CD14-positive monocyte (primary cell): ENCODE results near the gene GCNA. TPM values are rescaled to one million over a fixed set of nuclear protein-coding genes. Genes with fewer than 3 reads are reported as not detected.

Experiments used
- DNase-seq, 3 donors: peaks; one replicate each; pipeline ENCODE4 v3.0.0-alpha.2; 2011 to 2022
- H2AFZ ChIP-seq: 2 replicates; pipeline ENCODE4 v1.6.0; 2012; ENCODE audit warnings: mild to moderate bottlenecking, low read depth, low read length, inconsistent platforms; ENCODE audit not compliant: insufficient read depth, poor library complexity, severe bottlenecking
- H3K27ac ChIP-seq, 2 donors: 1 replicate in 1 of 2; 2 replicates in 1 of 2; pipeline ENCODE4 v1.5.1; 2012 to 2013; ENCODE audit warnings: low read length in 2 of 2, control low read depth in 1 of 2, inconsistent platforms in 1 of 2, low read depth in 1 of 2, mild to moderate bottlenecking in 1 of 2
- H3K27me3 ChIP-seq, 2 donors: one replicate each; pipeline versions ENCODE4 v1.6.0 to v1.6.1; 2011 to 2013; ENCODE audit warnings: low read length in 2 of 2; ENCODE audit not compliant: control insufficient read depth in 2 of 2, insufficient read depth in 2 of 2
- H3K36me3 ChIP-seq, 2 donors: replicated peaks in 1 of 2; 1 replicate in 1 of 2; 2 replicates in 1 of 2; pipeline versions ENCODE4 v1.5.1 to v1.6.1; 2012 to 2013; ENCODE audit warnings: low read length in 2 of 2, control low read depth in 1 of 2, inconsistent platforms in 1 of 2, mild to moderate bottlenecking in 1 of 2; ENCODE audit not compliant: insufficient read depth in 2 of 2, control insufficient read depth in 1 of 2
- H3K4me1 ChIP-seq, 2 donors: 1 replicate in 1 of 2; 2 replicates in 1 of 2; pipeline versions ENCODE4 v1.5.1 to v1.6.1; 2012 to 2013; ENCODE audit warnings: low read length in 2 of 2, control low read depth in 1 of 2, inconsistent platforms in 1 of 2, mild to moderate bottlenecking in 1 of 2, moderate library complexity in 1 of 2; ENCODE audit not compliant: insufficient read depth in 2 of 2, control insufficient read depth in 1 of 2
- H3K4me2 ChIP-seq: replicated peaks from 2 replicates; pipeline ENCODE3; 2012; ENCODE audit warnings: low read length, moderate library complexity, mild to moderate bottlenecking; ENCODE audit not compliant: poor library complexity, severe bottlenecking; ENCODE audit errors: extremely low read depth
- H3K4me3 ChIP-seq, 3 experiments: fragments of 200-600 bp in 1 of 3; sonication (generic) in 1 of 3; replicated peaks in 1 of 3; 1 replicate in 2 of 3; 2 replicates in 1 of 3; pipeline ENCODE4 v1.5.1; 2011 to 2013; ENCODE audit warnings: low read length in 3 of 3, mild to moderate bottlenecking in 3 of 3, control low read depth in 2 of 3, low read depth in 2 of 3, inconsistent platforms in 1 of 3, moderate library complexity in 1 of 3
- H3K79me2 ChIP-seq: 2 replicates; pipeline ENCODE4 v1.6.0; 2012; ENCODE audit warnings: mild to moderate bottlenecking, control low read depth, inconsistent platforms, low read length, moderate library complexity; ENCODE audit not compliant: insufficient read depth
- H3K9ac ChIP-seq: 2 replicates; pipeline ENCODE4 v1.6.0; 2017; ENCODE audit warnings: low read length, mild to moderate bottlenecking; ENCODE audit not compliant: insufficient read depth, poor library complexity, severe bottlenecking
- H3K9me3 ChIP-seq, 2 donors: replicated peaks in 1 of 2; 1 replicate in 1 of 2; 2 replicates in 1 of 2; pipeline versions ENCODE4 v1.5.1 to v1.6.1; 2012 to 2013; ENCODE audit warnings: low read length in 2 of 2, control low read depth in 1 of 2; ENCODE audit not compliant: control insufficient read depth in 1 of 2, insufficient read depth in 1 of 2
- H4K20me1 ChIP-seq: 2 replicates; pipeline ENCODE4 v1.6.0; 2012; ENCODE audit warnings: mild to moderate bottlenecking, low read length, control low read depth, moderate library complexity; ENCODE audit not compliant: insufficient read depth
- H3K27ac Mint-ChIP-seq, 7 donors: one replicate each; pipeline ENCODE4 v1.8.0; 2020; ENCODE audit warnings: mild to moderate bottlenecking in 7 of 7, mixed read lengths in 7 of 7, moderate library complexity in 6 of 7, inconsistent platforms in 2 of 7
- H3K27me3 Mint-ChIP-seq, 3 donors: one replicate each; pipeline ENCODE4 v1.8.0; 2021 to 2022; ENCODE audit warnings: low read depth in 3 of 3, mild to moderate bottlenecking in 3 of 3, mixed read lengths in 3 of 3, moderate library complexity in 3 of 3, inconsistent platforms in 1 of 3
- H3K36me3 Mint-ChIP-seq, 2 donors: one replicate each; pipeline ENCODE4 v1.8.0; 2020; ENCODE audit warnings: mixed read lengths in 2 of 2, inconsistent platforms in 1 of 2, mild to moderate bottlenecking in 1 of 2
- H3K4me1 Mint-ChIP-seq: one replicate; pipeline ENCODE4 v1.8.0; 2020; ENCODE audit warnings: mild to moderate bottlenecking, mixed read lengths
- H3K4me3 Mint-ChIP-seq, 2 donors: one replicate each; pipeline ENCODE4 v1.8.0; 2020; ENCODE audit warnings: mild to moderate bottlenecking in 2 of 2, mixed read lengths in 2 of 2, moderate library complexity in 1 of 2
- H3K9me3 Mint-ChIP-seq, 7 donors: one replicate each; pipeline ENCODE4 v1.8.0; 2020 to 2022; ENCODE audit warnings: mixed read lengths in 7 of 7, mild to moderate bottlenecking in 6 of 7, moderate library complexity in 6 of 7, inconsistent platforms in 2 of 7
- WGBS: methylation state at CpG from one replicate; pipeline ENCODE4 v1.1.5; 2013; ENCODE audit warnings: missing lambda C conversion rate; ENCODE audit not compliant: insufficient coverage; 5-methylcytosine and 5-hydroxymethylcytosine counted together
- intact Hi-C, 2 donors: fragments of 100-400 bp; cut with micrococcal nuclease; formaldehyde crosslinking; loops; one replicate each; pipeline versions ENCODE4 v1.15.0 to v1.15.1; 2023
- polyA plus RNA-seq, 3 donors: library from polyadenylated mRNA; depleted of rRNA in 1 of 3; unstranded in 2 of 3; stranded (reverse) in 1 of 3; fragments of 300-500 nt in 2 of 3; fragments of >200 nt in 1 of 3; fragmentation: Illumina TruSeq in 2 of 3; gene quantifications; 1 replicate in 2 of 3; 2 replicates in 1 of 3; pipeline ENCODE4 v1.2.3, GENCODE V29; 2012 to 2021
- TF ChIP-seq, protein P1 (sequence below): fragments of 200-600 bp; IDR thresholded peaks from one replicate; pipeline ENCODE4 v1.8.0; 2022; ENCODE audit warnings: antibody characterized with exemption, mild to moderate bottlenecking

Gene GCNA
- polyA plus RNA-seq, 3 donors = 0.26 to 4.7 (median 0.27) TPM

DNA sequence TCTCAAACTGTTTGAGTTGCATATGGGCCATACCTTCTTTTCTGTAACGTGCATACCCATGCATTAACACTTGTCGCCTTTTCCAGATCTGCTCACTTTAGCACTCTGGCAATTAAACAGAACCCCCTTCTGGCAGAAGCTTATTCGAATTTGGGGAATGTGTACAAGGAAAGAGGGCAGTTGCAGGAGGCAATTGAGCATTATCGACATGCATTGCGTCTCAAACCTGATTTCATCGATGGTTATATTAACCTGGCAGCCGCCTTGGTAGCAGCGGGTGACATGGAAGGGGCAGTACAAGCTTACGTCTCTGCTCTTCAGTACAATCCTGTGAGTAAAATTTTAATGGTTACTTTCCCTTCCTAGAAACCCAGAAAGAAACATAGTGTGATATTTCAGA is 40.5 kb upstream of the GCNA start:
- intact Hi-C loops = no loop called here

DNA sequence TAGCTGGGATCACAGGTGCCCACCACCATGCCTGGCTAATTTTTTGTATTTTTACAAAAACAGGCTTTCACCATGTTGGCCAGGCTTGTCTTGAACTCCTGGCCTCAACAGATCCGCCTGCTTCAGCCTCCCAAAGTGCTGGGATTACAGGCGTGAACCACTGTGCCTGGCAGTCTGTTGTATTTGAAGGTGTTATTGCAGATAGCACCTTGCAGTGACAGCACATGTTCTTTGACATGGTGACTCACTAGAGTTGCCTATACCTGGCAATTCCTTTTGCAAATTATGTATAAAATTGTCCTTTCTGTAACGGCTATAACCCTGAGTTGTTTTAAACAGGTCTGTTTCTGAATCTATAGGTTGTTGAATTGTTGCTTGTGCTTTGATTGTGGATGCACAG is 37.4 kb upstream of the GCNA start:
- Mint-ChIP-seq H3K9me3 (peaks cover 0 to 3% (median 0%) of the 10 kb centered on the region in 7 donors), H3K27ac (peak overlapping the region; percentile 85 to 92 (median 91)), H3K36me3 (peaks cover 21 to 23% of the 10 kb centered on the region in 2 donors), H3K4me1 (peaks cover 60% of the 10 kb centered on the region), H3K27me3 (peaks cover 0 to 2% (median 0%) of the 10 kb centered on the region in 3 donors), H3K4me3 (peak overlapping the region in 1 of 2 donors; percentile 63)
- Histone ChIP-seq H3K4me2 (peak overlapping the region; percentile 19), H3K27ac (peak overlapping the region; percentile 50 to 68), H3K27me3 (no peaks in the 10 kb centered on the region), H3K4me1 (peaks cover 57 to 65% of the 10 kb centered on the region in 2 donors), H2AFZ (no peak overlapping the region), H4K20me1 (peaks cover 91% of the 10 kb centered on the region), H3K79me2 (peaks cover 94% of the 10 kb centered on the region), H3K9ac (no peak overlapping the region), H3K36me3 (peaks cover 22 to 31% of the 10 kb centered on the region in 2 donors), H3K9me3 (no peaks in the 10 kb centered on the region), H3K4me3 (peak overlapping the region in 1 of 3 experiments; percentile 39)
- TF ChIP-seq, protein P1, sequence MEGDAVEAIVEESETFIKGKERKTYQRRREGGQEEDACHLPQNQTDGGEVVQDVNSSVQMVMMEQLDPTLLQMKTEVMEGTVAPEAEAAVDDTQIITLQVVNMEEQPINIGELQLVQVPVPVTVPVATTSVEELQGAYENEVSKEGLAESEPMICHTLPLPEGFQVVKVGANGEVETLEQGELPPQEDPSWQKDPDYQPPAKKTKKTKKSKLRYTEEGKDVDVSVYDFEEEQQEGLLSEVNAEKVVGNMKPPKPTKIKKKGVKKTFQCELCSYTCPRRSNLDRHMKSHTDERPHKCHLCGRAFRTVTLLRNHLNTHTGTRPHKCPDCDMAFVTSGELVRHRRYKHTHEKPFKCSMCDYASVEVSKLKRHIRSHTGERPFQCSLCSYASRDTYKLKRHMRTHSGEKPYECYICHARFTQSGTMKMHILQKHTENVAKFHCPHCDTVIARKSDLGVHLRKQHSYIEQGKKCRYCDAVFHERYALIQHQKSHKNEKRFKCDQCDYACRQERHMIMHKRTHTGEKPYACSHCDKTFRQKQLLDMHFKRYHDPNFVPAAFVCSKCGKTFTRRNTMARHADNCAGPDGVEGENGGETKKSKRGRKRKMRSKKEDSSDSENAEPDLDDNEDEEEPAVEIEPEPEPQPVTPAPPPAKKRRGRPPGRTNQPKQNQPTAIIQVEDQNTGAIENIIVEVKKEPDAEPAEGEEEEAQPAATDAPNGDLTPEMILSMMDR = no peak
- no CpG with 5 or more reads among the region's 3 CpGs for WGBS
- intact Hi-C loops = loop anchor here in 1 of 2 donors (10.0 kb wide), 1 partner anchor 46 kb away; no protein-coding TSS in a partner anchor
- no peak for DNase-seq

More for the DNA sequence above, 40.5 kb upstream of the GCNA start:
- no CpG with 5 or more reads among the region's 9 CpGs for WGBS
- H3K36me3 ChIP-seq = peaks cover 4 to 10% of the 10 kb centered on the region in 2 donors
- peaks cover 0 to 16% (median 6%) of the 10 kb centered on the region in 7 donors for H3K9me3 Mint-ChIP-seq
- no peak overlapping the region for H2AFZ ChIP-seq
- no peaks in the 10 kb centered on the region for H3K27me3 ChIP-seq
- peaks cover 0 to 5% of the 10 kb centered on the region in 2 donors for H3K9me3 ChIP-seq
- peaks cover 53% of the 10 kb centered on the region for H3K4me1 Mint-ChIP-seq
- no peak overlapping the region for H3K4me2 ChIP-seq
- TF ChIP-seq, protein P1 = no peak
- peaks cover 54 to 66% of the 10 kb centered on the region in 2 donors for H3K4me1 ChIP-seq
- no peak for DNase-seq
- no peak overlapping the region for H3K4me3 Mint-ChIP-seq
- peaks cover 75% of the 10 kb centered on the region for H4K20me1 ChIP-seq
- H3K4me3 ChIP-seq = no peak overlapping the region
- peaks cover 7 to 12% of the 10 kb centered on the region in 2 donors for H3K36me3 Mint-ChIP-seq
- peaks cover 93% of the 10 kb centered on the region for H3K79me2 ChIP-seq
- H3K27me3 Mint-ChIP-seq = peaks cover 0 to 10% (median 0%) of the 10 kb centered on the region in 3 donors
- peak overlapping the region in 1 of 7 donors; percentile 21 for H3K27ac Mint-ChIP-seq
- H3K9ac ChIP-seq = no peak overlapping the region
- no peak overlapping the region for H3K27ac ChIP-seq
